Bronchial epithelial cell (primary cell): ENCODE data around the gene MOK. TPM values are rescaled to one million over a fixed set of nuclear protein-coding genes. Genes with fewer than 3 reads are reported as not detected.

Experiments used
- DNase-seq: peaks from one replicate; pipeline ENCODE4 v3.0.0-alpha.2; 2010; ENCODE audit warnings: low read depth
- FAIRE-seq: peaks from 2 replicates; lab custom pipeline; 2011; peaks lifted over from hg19 to GRCh38; lab: Jason Lieb, UNC
- H3K27me3 ChIP-seq: 2 replicates; pipeline ENCODE4 v1.5.1; 2011; ENCODE audit warnings: low read length; ENCODE audit not compliant: control insufficient read depth, insufficient read depth
- H3K36me3 ChIP-seq: 2 replicates; pipeline ENCODE4 v1.5.1; 2011; ENCODE audit warnings: low read length; ENCODE audit not compliant: control insufficient read depth, insufficient read depth
- H3K4me3 ChIP-seq: 2 replicates; pipeline ENCODE4 v1.5.1; 2011; ENCODE audit warnings: mild to moderate bottlenecking, low read depth, low read length, control low read depth
- total RNA-seq: library from RNA; depleted of rRNA; stranded (reverse); fragments of >200 nt; gene quantifications from 2 replicates; pipeline ENCODE4 v1.2.1, GENCODE V29; 2014
- TF ChIP-seq, protein P1 (sequence below): IDR thresholded peaks from 2 replicates; pipeline ENCODE4 v1.5.1; 2011; ENCODE audit warnings: mild to moderate bottlenecking, moderate library complexity, low read length, control low read depth, inconsistent platforms; ENCODE audit not compliant: insufficient read depth, severe bottlenecking

MOK gene
- total RNA-seq, 1 donor from 2014 or later = 3.2 TPM

DNA sequence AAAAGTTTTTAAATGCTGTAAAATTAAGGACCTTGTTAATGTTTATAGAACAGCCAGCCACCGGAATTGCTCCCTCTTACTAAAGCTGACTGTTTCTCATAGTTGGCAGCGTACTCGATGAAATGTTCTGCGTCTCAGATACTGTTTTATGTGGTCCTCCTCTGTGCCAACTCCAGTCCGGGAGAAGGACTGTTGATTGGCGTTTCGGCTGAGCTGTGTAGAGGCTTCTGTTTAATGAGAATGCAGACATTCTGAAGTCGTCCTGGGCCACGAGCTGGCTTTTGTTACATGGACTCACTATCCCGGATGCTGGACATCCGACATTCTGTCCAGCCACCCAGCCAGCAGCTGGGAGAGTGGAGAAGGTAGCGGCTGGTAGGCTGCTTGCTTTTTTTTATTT is 89.9 kb downstream of the MOK start:
- Histone ChIP-seq H3K4me3 (no peak overlapping the region), H3K27me3 (no peaks in the 10 kb centered on the region), H3K36me3 (peaks cover 12% of the 10 kb centered on the region)
- FAIRE-seq (no peak), DNase-seq (no peak)
- TF ChIP-seq, protein P1, sequence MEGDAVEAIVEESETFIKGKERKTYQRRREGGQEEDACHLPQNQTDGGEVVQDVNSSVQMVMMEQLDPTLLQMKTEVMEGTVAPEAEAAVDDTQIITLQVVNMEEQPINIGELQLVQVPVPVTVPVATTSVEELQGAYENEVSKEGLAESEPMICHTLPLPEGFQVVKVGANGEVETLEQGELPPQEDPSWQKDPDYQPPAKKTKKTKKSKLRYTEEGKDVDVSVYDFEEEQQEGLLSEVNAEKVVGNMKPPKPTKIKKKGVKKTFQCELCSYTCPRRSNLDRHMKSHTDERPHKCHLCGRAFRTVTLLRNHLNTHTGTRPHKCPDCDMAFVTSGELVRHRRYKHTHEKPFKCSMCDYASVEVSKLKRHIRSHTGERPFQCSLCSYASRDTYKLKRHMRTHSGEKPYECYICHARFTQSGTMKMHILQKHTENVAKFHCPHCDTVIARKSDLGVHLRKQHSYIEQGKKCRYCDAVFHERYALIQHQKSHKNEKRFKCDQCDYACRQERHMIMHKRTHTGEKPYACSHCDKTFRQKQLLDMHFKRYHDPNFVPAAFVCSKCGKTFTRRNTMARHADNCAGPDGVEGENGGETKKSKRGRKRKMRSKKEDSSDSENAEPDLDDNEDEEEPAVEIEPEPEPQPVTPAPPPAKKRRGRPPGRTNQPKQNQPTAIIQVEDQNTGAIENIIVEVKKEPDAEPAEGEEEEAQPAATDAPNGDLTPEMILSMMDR = no peak

DNA sequence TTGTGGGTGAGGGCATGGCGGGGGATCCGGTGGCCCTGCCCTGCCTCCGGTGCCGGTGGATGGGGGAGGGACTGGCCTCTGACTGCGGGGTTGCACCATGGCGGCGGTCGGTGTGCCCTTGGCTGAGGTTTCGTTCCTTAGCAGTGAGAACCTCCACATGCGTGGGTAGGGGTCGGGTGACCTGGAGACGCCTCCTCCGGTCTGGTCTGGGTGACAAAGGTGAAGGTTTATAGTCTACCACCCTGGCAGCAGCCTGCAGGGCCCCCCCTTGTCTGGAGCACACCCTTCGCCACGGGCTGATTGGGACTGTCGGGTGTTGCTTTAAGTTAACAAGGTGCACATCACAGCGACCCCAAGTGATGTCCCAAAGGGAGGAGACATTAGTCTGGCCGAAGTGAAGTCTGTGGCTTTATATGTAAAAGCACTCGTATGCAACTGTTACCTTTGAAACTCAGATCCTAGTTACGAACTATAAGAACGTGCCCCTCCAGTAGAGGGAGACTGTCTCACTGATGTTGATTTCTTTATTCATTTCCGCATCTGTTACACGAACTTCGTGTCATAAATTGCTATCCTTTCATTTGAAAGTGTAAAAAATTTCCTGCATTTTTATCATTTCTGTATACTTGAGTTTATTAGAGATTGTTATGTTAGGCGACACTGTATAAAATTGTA is 90.8 kb downstream of the MOK start:
- no peak for DNase-seq
- peaks cover 7% of the 10 kb centered on the region for H3K36me3 ChIP-seq
- TF ChIP-seq, protein P1 = peak; percentile 7
- no peak overlapping the region for H3K4me3 ChIP-seq
- no peak for FAIRE-seq
- no peaks in the 10 kb centered on the region for H3K27me3 ChIP-seq

DNA sequence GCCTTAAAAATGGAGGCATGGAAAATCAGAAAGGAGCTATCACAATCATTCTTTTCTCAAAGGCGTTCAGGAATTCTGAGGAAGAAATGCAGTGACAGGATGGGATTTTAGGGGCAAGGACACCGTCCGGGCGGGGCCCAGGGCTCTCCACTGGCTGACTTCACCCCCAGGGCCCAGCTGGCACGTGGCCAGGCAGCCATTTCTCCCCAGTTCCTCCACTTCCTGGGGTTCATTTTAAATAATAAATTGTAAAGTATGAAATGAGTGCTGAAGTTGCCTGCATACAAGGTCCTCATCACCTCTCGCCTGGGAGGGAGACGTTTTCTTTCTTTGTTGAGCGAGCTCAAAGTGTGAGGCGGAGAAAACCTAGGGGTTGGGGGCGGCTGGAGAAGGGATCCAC is 91.5 kb downstream of the MOK start:
- DNase-seq (no peak), FAIRE-seq (no peak)
- peaks cover 9% of the 10 kb centered on the region for H3K36me3 ChIP-seq
- no peak overlapping the region for H3K4me3 ChIP-seq
- no peaks in the 10 kb centered on the region for H3K27me3 ChIP-seq
- TF ChIP-seq, protein P1 = no peak

DNA sequence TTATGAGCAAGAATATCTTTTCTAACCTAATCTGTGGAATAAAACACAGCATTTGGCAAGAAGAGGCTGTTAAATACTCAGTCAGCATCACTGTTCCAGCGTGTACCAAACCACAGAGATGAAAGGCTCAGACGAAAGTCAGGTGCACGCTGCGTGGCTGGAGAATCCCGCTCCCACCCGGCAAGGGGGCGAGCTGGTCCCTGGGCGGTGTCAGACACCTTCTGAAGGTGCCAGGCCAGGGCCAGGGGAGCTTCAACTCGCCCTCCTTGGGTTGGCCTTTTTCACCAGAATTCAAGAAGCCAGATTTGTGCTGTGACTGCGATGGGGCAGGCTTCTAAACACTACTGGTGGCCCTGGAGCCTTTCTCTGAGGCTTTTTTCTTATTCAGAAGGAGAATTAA is 92.1 kb downstream of the MOK start:
- no peak for DNase-seq
- FAIRE-seq = no peak
- Histone ChIP-seq H3K4me3 (no peak overlapping the region), H3K36me3 (peaks cover 11% of the 10 kb centered on the region), H3K27me3 (no peaks in the 10 kb centered on the region)
- TF ChIP-seq, protein P1 = no peak

DNA sequence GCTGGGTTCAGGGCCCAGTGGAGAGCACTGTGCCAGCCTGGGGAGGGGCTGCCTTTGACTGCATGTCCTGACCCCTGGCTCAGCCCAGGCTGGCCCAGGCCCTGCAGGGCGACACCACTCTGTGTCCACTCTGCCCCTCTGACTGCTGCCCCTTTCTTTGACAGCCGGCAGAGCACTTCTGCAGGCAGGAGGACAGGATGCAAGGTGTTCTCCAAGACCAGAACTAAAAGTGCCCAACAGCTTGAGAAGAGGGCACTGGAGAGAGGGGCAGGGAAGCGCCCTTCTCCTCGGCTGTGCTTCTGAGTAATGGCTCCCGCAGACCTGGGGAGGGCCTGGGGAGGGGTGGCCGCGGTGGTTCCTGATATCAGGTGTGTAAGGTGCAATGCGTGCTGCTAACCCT is 92.6 kb downstream of the MOK start:
- Histone ChIP-seq H3K36me3 (peaks cover 10% of the 10 kb centered on the region), H3K27me3 (no peaks in the 10 kb centered on the region), H3K4me3 (no peak overlapping the region)
- DNase-seq (no peak), FAIRE-seq (no peak)
- TF ChIP-seq, protein P1 = no peak

DNA sequence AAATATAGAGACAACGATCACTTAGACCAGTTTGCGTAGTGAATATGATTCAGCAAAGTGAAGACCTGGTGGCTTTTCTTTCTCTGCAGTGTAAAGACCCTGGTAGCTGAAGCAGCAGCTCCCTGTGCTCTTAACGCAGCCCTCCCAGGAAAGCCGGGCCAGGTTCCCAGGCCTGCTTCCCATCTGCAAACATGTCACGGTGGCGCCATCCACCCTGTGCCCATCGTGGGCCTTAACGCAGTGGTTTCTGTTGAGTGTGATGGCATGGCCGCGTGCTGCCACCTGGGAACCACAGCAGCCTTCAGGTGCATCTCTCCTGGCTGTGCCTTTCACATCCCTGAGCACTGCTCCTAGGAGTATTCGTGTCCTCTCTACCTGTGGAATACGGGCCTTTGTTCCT is 93.7 kb downstream of the MOK start:
- Histone ChIP-seq H3K27me3 (no peaks in the 10 kb centered on the region), H3K36me3 (peaks cover 9% of the 10 kb centered on the region), H3K4me3 (no peak overlapping the region)
- TF ChIP-seq, protein P1 = no peak
- DNase-seq (no peak), FAIRE-seq (no peak)
